Measurements from ENCODE around the gene ADGRD1.
"Not testable (repeated sequence)": the region's sequence is repeated elsewhere in the genome, so short reads cannot be mapped to it uniquely, and the experiment has no call there.

Gene ADGRD1

DNA sequence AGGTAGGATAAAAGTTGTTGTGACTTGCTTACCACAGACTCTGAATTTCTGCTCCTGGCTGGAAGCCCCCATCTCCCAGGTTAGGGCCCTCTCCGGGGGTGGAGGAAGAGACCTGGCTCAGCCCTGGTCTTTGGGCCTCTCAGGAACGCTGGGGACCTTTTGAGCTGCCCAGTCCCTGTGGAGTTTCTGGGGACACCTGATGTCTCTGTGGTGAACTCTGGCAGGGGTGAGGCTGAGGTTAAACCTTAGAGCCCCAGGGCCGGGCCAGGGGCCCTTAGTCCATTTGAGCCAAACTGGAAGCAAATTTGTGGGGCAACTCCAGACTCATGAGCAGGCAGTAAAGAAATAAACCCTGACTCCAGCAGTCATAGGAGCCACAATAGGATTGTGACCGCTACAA, 112.1 kb downstream of the ADGRD1 start:
- TF ChIP-seq, protein P1, sequence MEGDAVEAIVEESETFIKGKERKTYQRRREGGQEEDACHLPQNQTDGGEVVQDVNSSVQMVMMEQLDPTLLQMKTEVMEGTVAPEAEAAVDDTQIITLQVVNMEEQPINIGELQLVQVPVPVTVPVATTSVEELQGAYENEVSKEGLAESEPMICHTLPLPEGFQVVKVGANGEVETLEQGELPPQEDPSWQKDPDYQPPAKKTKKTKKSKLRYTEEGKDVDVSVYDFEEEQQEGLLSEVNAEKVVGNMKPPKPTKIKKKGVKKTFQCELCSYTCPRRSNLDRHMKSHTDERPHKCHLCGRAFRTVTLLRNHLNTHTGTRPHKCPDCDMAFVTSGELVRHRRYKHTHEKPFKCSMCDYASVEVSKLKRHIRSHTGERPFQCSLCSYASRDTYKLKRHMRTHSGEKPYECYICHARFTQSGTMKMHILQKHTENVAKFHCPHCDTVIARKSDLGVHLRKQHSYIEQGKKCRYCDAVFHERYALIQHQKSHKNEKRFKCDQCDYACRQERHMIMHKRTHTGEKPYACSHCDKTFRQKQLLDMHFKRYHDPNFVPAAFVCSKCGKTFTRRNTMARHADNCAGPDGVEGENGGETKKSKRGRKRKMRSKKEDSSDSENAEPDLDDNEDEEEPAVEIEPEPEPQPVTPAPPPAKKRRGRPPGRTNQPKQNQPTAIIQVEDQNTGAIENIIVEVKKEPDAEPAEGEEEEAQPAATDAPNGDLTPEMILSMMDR (IDR thresholded peaks at IDR 0.05; ENCODE audit: low read depth, low read length), result no peak
- TF ChIP-seq MYC (IDR thresholded peaks at IDR 0.05; ENCODE audit: low read depth, low read length), result no peak
- TF ChIP-seq POLR2A (IDR thresholded peaks at IDR 0.05; ENCODE audit: extremely low read depth, insufficient read length), result no peak
- TF ChIP-seq, protein P2, sequence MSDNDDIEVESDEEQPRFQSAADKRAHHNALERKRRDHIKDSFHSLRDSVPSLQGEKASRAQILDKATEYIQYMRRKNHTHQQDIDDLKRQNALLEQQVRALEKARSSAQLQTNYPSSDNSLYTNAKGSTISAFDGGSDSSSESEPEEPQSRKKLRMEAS (IDR thresholded peaks at IDR 0.05; ENCODE audit: low read depth, low read length), result no peak
- DNase-seq (ENCODE audit: low read depth), result no peak
- H3K4me3 ChIP-seq (ENCODE audit: low read depth, low read length), result no peak overlapping the region

DNA sequence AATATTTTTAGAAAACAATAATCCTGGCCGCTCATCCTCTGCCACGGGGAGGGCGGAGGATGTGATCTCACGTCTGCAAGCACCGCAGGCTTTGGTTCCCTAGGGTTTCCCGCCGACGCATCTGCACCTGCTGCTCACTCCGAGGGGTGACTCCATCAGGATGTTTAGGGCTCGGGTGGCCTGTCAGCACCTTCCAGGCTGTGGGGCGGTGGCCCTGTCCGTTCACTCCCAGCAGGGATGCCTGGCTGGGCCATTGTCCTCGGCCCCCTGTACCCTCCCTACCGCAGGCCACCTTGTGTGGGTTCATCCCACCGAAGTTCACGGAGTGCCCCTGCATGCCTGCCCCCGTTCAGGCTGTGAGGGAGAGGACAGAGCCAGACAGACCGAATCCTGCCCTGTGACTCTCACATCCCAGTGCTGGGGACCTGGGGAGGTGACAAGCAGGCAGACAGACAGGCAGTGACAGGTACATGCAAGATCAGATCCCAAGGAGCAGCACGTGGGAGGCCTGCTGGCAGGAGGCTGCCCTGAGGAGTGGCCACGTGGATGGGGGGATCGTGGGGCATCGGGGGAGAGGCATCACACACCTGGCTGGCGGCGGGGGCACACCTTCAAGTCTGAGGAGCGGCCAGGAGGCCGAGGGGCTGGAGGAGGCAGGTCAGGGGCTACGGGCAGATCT, 112.6 kb downstream of the ADGRD1 start:
- no peak for TF ChIP-seq POLR2A (IDR thresholded peaks at IDR 0.05; ENCODE audit: extremely low read depth, insufficient read length)
- no peak overlapping the region for H3K4me3 ChIP-seq (ENCODE audit: low read depth, low read length)
- no peak for DNase-seq (ENCODE audit: low read depth)

DNA sequence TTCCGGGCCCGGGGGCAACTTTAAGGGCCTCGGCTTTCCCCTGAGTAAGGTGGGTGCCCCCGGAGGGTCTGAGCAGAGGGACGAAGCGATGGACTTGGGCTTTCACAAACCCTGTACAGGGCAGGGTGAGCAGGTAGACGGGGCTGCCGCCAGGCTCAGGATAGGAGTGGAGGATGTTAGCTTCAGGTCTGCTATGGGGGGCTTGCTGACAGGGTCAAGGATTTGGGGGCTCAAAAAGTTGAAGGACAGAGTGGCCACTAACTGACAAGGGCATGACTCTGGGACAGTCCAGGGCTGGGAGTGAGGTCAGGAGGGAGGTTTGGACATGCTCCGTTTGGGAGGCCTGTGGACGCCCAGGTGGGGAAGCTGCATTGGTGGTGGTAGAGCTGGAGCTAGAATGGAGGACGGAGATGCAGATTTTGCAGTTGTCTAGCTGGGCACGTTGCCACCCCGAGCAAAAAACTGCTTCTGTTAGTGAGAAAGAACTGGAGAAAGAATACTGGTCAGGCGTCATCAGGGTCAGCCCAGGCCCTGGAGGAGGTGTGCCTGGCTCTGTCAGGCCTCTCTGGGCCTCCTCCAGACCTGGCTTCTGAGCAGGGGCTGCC, 113.3 kb downstream of the ADGRD1 start:
- TF ChIP-seq MYC (IDR thresholded peaks at IDR 0.05; ENCODE audit: low read depth, low read length) (no peak), POLR2A (IDR thresholded peaks at IDR 0.05; ENCODE audit: extremely low read depth, insufficient read length) (no peak)
- TF ChIP-seq, protein P1 (IDR thresholded peaks at IDR 0.05; ENCODE audit: low read depth, low read length), result no peak
- TF ChIP-seq, protein P2 (IDR thresholded peaks at IDR 0.05; ENCODE audit: low read depth, low read length), result no peak
- no peak overlapping the region for H3K4me3 ChIP-seq (ENCODE audit: low read depth, low read length)
- DNase-seq (ENCODE audit: low read depth), result no peak

DNA sequence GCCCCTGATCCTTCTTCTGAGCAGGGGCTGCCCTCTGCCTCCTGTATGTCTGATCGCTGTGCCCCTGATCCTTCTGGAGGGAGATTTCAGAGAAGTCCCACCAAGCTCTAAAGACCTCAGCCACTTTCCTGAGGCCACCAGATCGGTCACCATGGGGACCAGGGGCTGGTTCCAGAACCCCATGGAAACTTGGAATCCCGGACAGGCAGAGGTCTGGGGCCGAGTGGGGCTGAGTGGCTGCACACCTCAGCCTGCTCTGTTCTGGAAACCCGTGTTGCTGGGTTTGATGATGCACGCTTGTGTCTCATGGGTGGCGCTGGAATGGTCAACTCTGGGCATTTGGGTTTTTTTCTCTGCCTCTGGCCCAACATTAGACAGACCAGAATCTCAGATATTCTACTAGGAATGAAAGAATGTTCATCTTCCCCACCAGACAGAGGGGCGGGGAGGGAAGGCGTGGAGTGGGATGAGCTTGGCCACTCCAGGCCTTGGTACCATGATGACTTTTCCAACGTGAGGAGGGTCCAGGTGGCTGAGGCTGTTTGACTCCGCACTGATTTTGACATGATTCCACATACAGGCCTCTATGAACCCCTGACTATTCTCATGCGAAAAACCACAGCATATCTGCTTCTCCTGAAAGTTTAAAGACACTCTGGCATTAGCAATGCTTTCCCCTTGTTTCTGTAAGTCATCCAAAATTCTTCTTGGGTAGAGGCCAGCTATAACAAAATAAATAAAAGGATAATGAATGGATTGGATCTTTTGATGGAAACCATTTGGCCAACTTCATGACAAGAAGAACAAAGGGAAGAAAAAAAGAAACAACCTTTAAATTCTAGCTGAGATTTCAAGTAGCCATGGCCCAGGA, 114.5 kb downstream of the ADGRD1 start:
- no peak for DNase-seq (ENCODE audit: low read depth)
- no peak overlapping the region for H3K4me3 ChIP-seq (ENCODE audit: low read depth, low read length)
- TF ChIP-seq MYC (IDR thresholded peaks at IDR 0.05; ENCODE audit: low read depth, low read length) (no peak), POLR2A (IDR thresholded peaks at IDR 0.05; ENCODE audit: extremely low read depth, insufficient read length) (no peak)
- TF ChIP-seq, protein P2 (IDR thresholded peaks at IDR 0.05; ENCODE audit: low read depth, low read length), result no peak
- TF ChIP-seq, protein P1 (IDR thresholded peaks at IDR 0.05; ENCODE audit: low read depth, low read length), result no peak

DNA sequence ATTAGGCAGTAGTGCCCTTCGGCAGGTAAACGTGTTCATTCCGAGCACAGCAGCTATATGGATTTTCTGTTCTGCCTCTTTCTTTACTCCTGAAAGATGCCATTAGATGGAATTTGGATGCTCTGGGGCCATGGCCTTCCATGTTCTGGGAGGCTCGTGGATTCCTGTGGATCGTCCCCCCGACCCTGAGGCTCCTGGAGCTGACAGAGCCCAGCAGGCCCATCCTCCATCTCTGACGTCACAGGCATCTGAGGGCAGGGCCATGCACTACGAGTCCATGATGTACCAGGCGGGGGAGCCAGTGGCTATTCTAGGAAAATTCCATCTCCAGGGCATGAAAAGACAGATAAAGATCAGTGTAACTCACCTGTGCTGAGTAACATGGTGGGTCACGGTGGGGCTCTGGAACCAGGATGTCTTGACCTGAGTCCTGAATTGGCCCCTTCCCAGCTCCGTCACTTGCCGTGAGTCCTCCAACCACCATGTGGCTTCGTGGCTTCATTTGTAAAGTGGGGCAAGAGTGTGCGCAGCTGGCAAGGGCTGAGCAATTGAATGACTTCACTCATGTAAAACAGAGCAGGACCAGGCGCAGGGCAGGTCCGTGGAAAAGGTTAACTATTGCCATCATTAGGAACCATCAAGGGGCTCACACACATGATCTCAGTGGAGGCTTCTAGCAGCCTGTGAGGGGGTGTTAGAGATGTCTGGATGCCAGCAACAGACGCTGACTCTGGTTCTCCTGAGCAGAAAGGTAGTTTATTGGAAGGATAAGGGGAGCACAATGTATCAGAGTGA, 115.4 kb downstream of the ADGRD1 start:
- DNase-seq (ENCODE audit: low read depth); H3K4me3 ChIP-seq (ENCODE audit: low read depth, low read length): not testable (repeated sequence)

DNA sequence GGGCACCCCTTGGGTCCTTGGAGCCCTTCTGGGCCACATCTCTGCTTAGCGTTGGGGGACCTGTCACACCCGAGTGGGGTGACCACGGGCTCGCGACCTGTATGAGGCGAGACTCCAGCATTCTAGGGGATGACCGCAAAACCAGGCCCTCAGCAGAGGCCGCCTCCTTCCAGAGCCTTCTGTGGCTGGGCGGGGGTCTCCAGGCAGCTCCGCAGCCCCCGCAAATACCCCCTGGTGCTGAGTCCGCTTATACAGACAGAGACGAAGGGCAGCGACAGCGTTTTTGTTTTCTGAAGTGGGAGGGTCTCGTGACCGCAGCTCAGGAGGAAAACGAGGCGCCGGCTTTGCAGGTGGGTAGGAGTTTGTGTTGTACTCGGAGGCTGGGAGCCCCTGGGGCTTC, 116.4 kb downstream of the ADGRD1 start:
- not testable (repeated sequence) for H3K4me3 ChIP-seq (ENCODE audit: low read depth, low read length); DNase-seq (ENCODE audit: low read depth)

DNA sequence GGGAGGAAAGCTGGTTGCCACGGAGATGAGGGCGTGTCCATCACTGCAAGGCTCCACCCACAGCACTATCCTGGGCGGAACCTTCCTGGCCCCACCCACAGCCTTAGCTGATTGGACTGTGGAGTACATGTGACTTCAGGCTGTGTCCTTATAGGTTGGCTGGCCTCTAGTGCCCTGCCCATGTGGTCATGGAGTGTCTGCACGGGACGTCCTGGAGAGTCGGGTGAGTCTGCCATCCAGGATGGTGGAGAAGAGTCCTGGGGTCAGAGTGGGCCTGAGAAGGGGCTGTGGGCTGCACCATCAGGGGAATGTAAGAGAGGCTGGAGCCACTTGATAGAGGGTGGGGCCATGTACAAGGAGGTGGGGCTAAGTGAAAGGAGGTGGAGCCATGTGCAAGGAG, 117.0 kb downstream of the ADGRD1 start:
- DNase-seq (ENCODE audit: low read depth); H3K4me3 ChIP-seq (ENCODE audit: low read depth, low read length): not testable (repeated sequence)

DNA sequence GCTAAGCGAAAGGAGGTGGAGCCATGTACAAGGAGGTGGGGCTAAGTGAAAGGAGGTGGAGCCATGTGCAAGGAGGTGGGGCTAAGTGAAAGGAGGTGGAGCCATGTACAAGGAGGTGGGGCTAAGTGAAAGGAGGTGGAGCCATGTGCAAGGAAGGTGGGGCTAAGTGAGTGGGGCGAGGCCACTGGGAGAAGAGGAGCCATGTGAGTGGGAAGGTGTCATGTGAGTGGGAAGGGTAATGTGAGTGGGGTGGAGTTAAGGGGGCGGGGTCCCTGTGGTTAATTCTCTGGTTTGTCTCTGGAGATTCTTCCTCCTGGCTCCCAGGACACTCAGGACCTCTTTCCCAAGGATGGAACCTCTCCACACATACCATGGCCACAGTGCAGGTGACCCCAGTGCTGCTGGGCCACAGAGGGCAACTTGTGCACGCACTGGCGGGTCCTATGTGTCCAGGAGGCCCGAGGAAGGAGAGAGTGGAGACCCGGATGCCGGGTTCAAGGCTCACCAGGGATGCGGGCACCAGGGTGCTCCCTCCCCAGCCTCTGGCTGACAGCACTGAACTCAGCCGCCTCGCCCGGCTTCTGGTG, 117.6 kb downstream of the ADGRD1 start:
- not testable (repeated sequence) for H3K4me3 ChIP-seq (ENCODE audit: low read depth, low read length); DNase-seq (ENCODE audit: low read depth)

DNA sequence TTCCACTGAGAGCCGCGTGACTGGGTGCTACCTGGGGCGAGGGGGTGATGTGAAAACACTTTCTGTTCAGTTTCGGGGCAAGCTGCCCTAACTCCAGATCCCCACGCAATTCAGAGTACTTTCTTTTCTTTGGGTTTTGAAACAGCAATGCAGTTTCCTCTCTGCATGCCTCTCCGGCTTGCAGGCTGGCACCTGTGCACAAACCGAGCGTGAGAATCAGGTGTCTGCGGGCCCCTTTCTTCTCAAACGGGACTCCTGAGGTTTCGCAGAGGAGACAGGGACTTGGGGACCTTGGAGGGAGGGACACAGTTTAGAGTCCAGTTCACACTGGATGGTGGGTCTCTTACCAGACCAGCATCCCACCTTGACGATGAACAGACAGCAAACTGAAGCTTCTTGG, 118.2 kb downstream of the ADGRD1 start:
- H3K4me3 ChIP-seq (ENCODE audit: low read depth, low read length); DNase-seq (ENCODE audit: low read depth): not testable (repeated sequence)

Measured in NB4 (cell line).